HEK293 (cell line): Measurements from ENCODE around the gene SHISAL2A.

Experiments used
- CTCF ChIA-PET: fragments of 350-600 bp; formaldehyde crosslinking; extraction: SDS; loops from one replicate; lab custom pipeline; 2021; ENCODE audit warnings: antibody characterized with exemption; lab: Yijun Ruan, JAX
- POLR2A ChIA-PET: fragments of 300-600 bp; formaldehyde crosslinking; extraction: SDS; loops from one replicate; lab custom pipeline; 2020; ENCODE audit warnings: antibody characterized with exemption, inconsistent platforms; lab: Yijun Ruan, JAX
- H3K27ac ChIP-seq: fragments of 200-500 bp; sonication (Bioruptor generic); 2 replicates; pipeline ENCODE4 v1.5.1; 2014; ENCODE audit warnings: low read depth, low read length, control low read depth, inconsistent platforms; ENCODE audit errors: extremely low read depth
- H3K36me3 ChIP-seq, 2 experiments: fragments of 200-500 bp in 1 of 2; sonication (Bioruptor generic) in 1 of 2; 1 replicate in 1 of 2; 2 replicates in 1 of 2; pipeline ENCODE4 v1.5.1; 2014 to 2017; ENCODE audit warnings: inconsistent platforms in 2 of 2, low read length in 2 of 2; ENCODE audit not compliant: control insufficient read depth in 2 of 2, insufficient read depth in 1 of 2
- H3K4me1 ChIP-seq: fragments of 200-500 bp; sonication (Bioruptor generic); 2 replicates; pipeline ENCODE4 v1.5.1; 2014; ENCODE audit warnings: mild to moderate bottlenecking, low read length, inconsistent platforms; ENCODE audit not compliant: control insufficient read depth, insufficient read depth
- H3K4me3 ChIP-seq: 2 replicates; pipeline ENCODE4 v1.5.1; 2011; ENCODE audit warnings: low read depth, mild to moderate bottlenecking, control low read depth, low read length, moderate library complexity
- H3K9me3 ChIP-seq: fragments of 200-500 bp; sonication (Bioruptor generic); 2 replicates; pipeline ENCODE4 v1.5.1; 2014; ENCODE audit warnings: low read depth, low read length, inconsistent platforms; ENCODE audit not compliant: control insufficient read depth, insufficient read depth
- GFI1B ChIP-seq: fragments of 450-650 bp; formaldehyde crosslinking; IDR thresholded peaks from 2 replicates; pipeline ENCODE4 v1.5.1; 2016; ENCODE audit warnings: missing biosample characterization, missing genetic modification characterization
- GLIS1 ChIP-seq: fragments of 450-650 bp; formaldehyde crosslinking; IDR thresholded peaks from 2 replicates; pipeline ENCODE4 v1.5.1; 2016; ENCODE audit warnings: missing biosample characterization, missing genetic modification characterization
- SCRT2 ChIP-seq: fragments of 450-650 bp; formaldehyde crosslinking; IDR thresholded peaks from 2 replicates; pipeline ENCODE4 v1.5.1; 2016; ENCODE audit warnings: missing biosample characterization, missing genetic modification characterization
- ZBTB1 ChIP-seq: fragments of 450-650 bp; formaldehyde crosslinking; IDR thresholded peaks from 2 replicates; pipeline ENCODE4 v1.5.1; 2016; ENCODE audit warnings: missing biosample characterization, missing genetic modification characterization
- ZNF10 ChIP-seq: fragments of 450-650 bp; formaldehyde crosslinking; IDR thresholded peaks from 2 replicates; pipeline ENCODE4 v1.5.1; 2017; ENCODE audit warnings: missing biosample characterization, missing genetic modification characterization
- ZNF146 ChIP-seq: fragments of 450-650 bp; formaldehyde crosslinking; IDR thresholded peaks from 2 replicates; pipeline ENCODE4 v1.5.1; 2016; ENCODE audit warnings: missing biosample characterization, missing genetic modification characterization
- ZNF184 ChIP-seq: fragments of 450-650 bp; IDR thresholded peaks from 2 replicates; pipeline ENCODE4 v1.5.1; 2018; ENCODE audit warnings: missing biosample characterization, mild to moderate bottlenecking, missing genetic modification characterization
- ZNF274 ChIP-seq, 2 experiments: fragments of 200-500 bp in 1 of 2; fragments of 450-650 bp in 1 of 2; sonication (Bioruptor generic) in 1 of 2; formaldehyde crosslinking in 1 of 2; IDR thresholded peaks; 2 replicates each; pipeline versions ENCODE4 v1.5.1 to v1.6.1; 2014 to 2016; ENCODE audit warnings: borderline replicate concordance in 1 of 2, inconsistent platforms in 1 of 2, low read length in 1 of 2, missing biosample characterization in 1 of 2, missing genetic modification characterization in 1 of 2
- ZNF473 ChIP-seq: fragments of 450-650 bp; formaldehyde crosslinking; IDR thresholded peaks from 2 replicates; pipeline ENCODE4 v1.5.1; 2017; ENCODE audit warnings: missing biosample characterization, missing genetic modification characterization
- ZNF48 ChIP-seq: fragments of 450-650 bp; formaldehyde crosslinking; IDR thresholded peaks from 2 replicates; pipeline ENCODE4 v1.5.1; 2016; ENCODE audit warnings: missing biosample characterization, missing genetic modification characterization
- ZNF521 ChIP-seq: fragments of 450-650 bp; formaldehyde crosslinking; IDR thresholded peaks from 2 replicates; pipeline ENCODE4 v1.5.1; 2017; ENCODE audit warnings: missing biosample characterization, mild to moderate bottlenecking, missing genetic modification characterization
- ZNF529 ChIP-seq: fragments of 450-650 bp; formaldehyde crosslinking; IDR thresholded peaks from 2 replicates; pipeline ENCODE4 v1.5.1; 2017; ENCODE audit warnings: missing genetic modification characterization, missing biosample characterization; ENCODE audit not compliant: insufficient replicate concordance
- ZNF626 ChIP-seq: fragments of 450-650 bp; sonication (Bioruptor Pico); formaldehyde crosslinking; IDR thresholded peaks from 2 replicates; pipeline ENCODE4 v1.5.1; 2018; ENCODE audit warnings: missing biosample characterization, missing genetic modification characterization, inconsistent platforms
- ZNF658 ChIP-seq: fragments of 450-650 bp; formaldehyde crosslinking; IDR thresholded peaks from 2 replicates; pipeline ENCODE4; 2016; ENCODE audit warnings: missing biosample characterization, missing genetic modification characterization
- ZSCAN16 ChIP-seq: fragments of 450-650 bp; formaldehyde crosslinking; IDR thresholded peaks from 2 replicates; pipeline ENCODE4 v1.5.1; 2016; ENCODE audit warnings: missing biosample characterization, missing genetic modification characterization
- TF ChIP-seq, protein P1 (sequence below): fragments of 450-650 bp; formaldehyde crosslinking; IDR thresholded peaks from 2 replicates; pipeline ENCODE4 v1.5.1; 2016; ENCODE audit warnings: missing biosample characterization, missing genetic modification characterization, low read depth
- TF ChIP-seq, protein P2 (sequence below): fragments of 450-650 bp; formaldehyde crosslinking; IDR thresholded peaks from 2 replicates; pipeline ENCODE4 v1.5.1; 2017; ENCODE audit warnings: missing biosample characterization, missing genetic modification characterization
- TF ChIP-seq, protein P3 (sequence below): fragments of 450-650 bp; formaldehyde crosslinking; IDR thresholded peaks from 2 replicates; pipeline ENCODE4 v1.5.1; 2016; ENCODE audit warnings: missing biosample characterization, missing genetic modification characterization
- TF ChIP-seq, protein P4 (sequence below): fragments of 450-650 bp; formaldehyde crosslinking; IDR thresholded peaks from 2 replicates; pipeline ENCODE4 v1.5.1; 2016; ENCODE audit warnings: missing biosample characterization, missing genetic modification characterization

The SHISAL2A gene

DNA sequence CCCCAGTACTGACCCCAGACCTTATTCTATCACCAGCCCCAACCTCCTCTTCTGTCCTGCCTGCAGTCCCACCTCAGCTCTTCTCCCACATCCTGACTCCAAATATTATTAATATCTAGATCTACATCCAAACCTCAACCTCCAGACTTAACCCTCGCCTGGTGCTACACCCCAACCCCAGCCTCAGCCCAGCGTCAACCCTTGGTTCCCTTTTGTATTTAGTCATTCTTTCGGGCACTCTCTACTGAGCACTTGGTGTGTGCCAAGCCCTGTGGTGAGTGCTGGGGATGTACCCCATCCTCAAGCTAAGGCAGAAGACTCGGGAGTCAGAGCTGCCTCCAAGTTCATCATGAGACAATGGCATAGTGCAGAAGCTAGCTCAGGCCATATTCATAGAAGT, 1.1 kb downstream of the SHISAL2A start:
- ChIA-PET POLR2A (interaction anchor here (1.1 kb wide), 1 partner anchor 81 kb away, joined by 4 read pairs; the partner anchor contains the start of gene TUT4), CTCF (no interaction called here)
- TF ChIP-seq ZNF521 (tag by site-specific recombination) (no peak), ZNF146 (tag by site-specific recombination) (no peak), ZNF626 (tag by site-specific recombination) (no peak), ZSCAN16 (tag by site-specific recombination) (no peak), GLIS1 (tag by site-specific recombination) (no peak), ZNF10 (tag by site-specific recombination) (no peak), SCRT2 (tag by site-specific recombination) (no peak), ZNF48 (tag by site-specific recombination) (no peak), GFI1B (no peak), ZNF658 (no peak), ZNF274 (IDR thresholded peaks at IDR 0.05; ENCODE audit: low read length) (no peak), ZNF274 (tag by site-specific recombination; IDR thresholded peaks at IDR 0.05; ENCODE audit: borderline replicate concordance) (no peak), ZNF473 (tag by site-specific recombination) (no peak), ZBTB1 (tag by site-specific recombination) (no peak), ZNF529 (no peak), ZNF184 (tag by site-specific recombination) (no peak)
- TF ChIP-seq, protein P1, sequence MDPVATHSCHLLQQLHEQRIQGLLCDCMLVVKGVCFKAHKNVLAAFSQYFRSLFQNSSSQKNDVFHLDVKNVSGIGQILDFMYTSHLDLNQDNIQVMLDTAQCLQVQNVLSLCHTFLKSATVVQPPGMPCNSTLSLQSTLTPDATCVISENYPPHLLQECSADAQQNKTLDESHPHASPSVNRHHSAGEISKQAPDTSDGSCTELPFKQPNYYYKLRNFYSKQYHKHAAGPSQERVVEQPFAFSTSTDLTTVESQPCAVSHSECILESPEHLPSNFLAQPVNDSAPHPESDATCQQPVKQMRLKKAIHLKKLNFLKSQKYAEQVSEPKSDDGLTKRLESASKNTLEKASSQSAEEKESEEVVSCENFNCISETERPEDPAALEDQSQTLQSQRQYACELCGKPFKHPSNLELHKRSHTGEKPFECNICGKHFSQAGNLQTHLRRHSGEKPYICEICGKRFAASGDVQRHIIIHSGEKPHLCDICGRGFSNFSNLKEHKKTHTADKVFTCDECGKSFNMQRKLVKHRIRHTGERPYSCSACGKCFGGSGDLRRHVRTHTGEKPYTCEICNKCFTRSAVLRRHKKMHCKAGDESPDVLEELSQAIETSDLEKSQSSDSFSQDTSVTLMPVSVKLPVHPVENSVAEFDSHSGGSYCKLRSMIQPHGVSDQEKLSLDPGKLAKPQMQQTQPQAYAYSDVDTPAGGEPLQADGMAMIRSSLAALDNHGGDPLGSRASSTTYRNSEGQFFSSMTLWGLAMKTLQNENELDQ (tag by site-specific recombination), result no peak
- TF ChIP-seq, protein P2, sequence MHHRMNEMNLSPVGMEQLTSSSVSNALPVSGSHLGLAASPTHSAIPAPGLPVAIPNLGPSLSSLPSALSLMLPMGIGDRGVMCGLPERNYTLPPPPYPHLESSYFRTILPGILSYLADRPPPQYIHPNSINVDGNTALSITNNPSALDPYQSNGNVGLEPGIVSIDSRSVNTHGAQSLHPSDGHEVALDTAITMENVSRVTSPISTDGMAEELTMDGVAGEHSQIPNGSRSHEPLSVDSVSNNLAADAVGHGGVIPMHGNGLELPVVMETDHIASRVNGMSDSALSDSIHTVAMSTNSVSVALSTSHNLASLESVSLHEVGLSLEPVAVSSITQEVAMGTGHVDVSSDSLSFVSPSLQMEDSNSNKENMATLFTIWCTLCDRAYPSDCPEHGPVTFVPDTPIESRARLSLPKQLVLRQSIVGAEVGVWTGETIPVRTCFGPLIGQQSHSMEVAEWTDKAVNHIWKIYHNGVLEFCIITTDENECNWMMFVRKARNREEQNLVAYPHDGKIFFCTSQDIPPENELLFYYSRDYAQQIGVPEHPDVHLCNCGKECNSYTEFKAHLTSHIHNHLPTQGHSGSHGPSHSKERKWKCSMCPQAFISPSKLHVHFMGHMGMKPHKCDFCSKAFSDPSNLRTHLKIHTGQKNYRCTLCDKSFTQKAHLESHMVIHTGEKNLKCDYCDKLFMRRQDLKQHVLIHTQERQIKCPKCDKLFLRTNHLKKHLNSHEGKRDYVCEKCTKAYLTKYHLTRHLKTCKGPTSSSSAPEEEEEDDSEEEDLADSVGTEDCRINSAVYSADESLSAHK, result no peak
- TF ChIP-seq, protein P3, sequence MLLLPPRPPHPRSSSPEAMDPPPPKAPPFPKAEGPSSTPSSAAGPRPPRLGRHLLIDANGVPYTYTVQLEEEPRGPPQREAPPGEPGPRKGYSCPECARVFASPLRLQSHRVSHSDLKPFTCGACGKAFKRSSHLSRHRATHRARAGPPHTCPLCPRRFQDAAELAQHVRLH (tag by site-specific recombination), result no peak
- TF ChIP-seq, protein P4, sequence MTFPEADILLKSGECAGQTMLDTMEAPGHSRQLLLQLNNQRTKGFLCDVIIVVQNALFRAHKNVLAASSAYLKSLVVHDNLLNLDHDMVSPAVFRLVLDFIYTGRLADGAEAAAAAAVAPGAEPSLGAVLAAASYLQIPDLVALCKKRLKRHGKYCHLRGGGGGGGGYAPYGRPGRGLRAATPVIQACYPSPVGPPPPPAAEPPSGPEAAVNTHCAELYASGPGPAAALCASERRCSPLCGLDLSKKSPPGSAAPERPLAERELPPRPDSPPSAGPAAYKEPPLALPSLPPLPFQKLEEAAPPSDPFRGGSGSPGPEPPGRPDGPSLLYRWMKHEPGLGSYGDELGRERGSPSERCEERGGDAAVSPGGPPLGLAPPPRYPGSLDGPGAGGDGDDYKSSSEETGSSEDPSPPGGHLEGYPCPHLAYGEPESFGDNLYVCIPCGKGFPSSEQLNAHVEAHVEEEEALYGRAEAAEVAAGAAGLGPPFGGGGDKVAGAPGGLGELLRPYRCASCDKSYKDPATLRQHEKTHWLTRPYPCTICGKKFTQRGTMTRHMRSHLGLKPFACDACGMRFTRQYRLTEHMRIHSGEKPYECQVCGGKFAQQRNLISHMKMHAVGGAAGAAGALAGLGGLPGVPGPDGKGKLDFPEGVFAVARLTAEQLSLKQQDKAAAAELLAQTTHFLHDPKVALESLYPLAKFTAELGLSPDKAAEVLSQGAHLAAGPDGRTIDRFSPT, result no peak
- Histone ChIP-seq H3K4me1 (no peaks in the 10 kb centered on the region), H3K4me3 (no peak overlapping the region), H3K9me3 (no peaks in the 10 kb centered on the region), H3K36me3 (no peaks in the 10 kb centered on the region), H3K27ac (no peak overlapping the region)
